Neural cell (in vitro differentiated cells): ENCODE measurements around the gene ARF4. TPM values are rescaled to one million over a fixed set of nuclear protein-coding genes. Genes with fewer than 3 reads are reported as not detected.

Experiments
- H2AFZ ChIP-seq: fragments of 200-600, 300-800 bp; sonication (generic), shearing (Covaris generic); 2 replicates; pipeline ENCODE4 v1.6.0; 2014; ENCODE audit warnings: low read depth, mild to moderate bottlenecking, antibody characterized with exemption, low read length, moderate library complexity
- H3F3A ChIP-seq: fragments of 200-600 bp; shearing (Covaris generic); 2 replicates; pipeline ENCODE4 v1.6.1; 2016; ENCODE audit warnings: mild to moderate bottlenecking, moderate library complexity, mixed read lengths, antibody characterized with exemption, low read length; ENCODE audit not compliant: insufficient read depth, poor library complexity, severe bottlenecking
- H3K27ac ChIP-seq: fragments of 200-600, 300-800 bp; sonication (generic), shearing (Covaris generic); 2 replicates; pipeline ENCODE4 v1.5.1; 2014; ENCODE audit warnings: mild to moderate bottlenecking, low read length, moderate library complexity
- H3K27me3 ChIP-seq: fragments of 300-800, 200-600 bp; sonication (generic), shearing (Covaris generic); 2 replicates; pipeline ENCODE4 v1.6.0; 2014; ENCODE audit warnings: mild to moderate bottlenecking, low read depth, low read length, moderate library complexity; ENCODE audit not compliant: insufficient read depth
- H3K36me3 ChIP-seq: fragments of 300-800, 200-600 bp; sonication (generic), shearing (Covaris generic); 2 replicates; pipeline ENCODE4 v1.5.1; 2014; ENCODE audit warnings: mild to moderate bottlenecking, antibody characterized with exemption, low read length, moderate library complexity; ENCODE audit not compliant: insufficient read depth
- H3K4me2 ChIP-seq: fragments of 300-800, 200-600 bp; sonication (generic), shearing (Covaris generic); 2 replicates; pipeline ENCODE4 v1.6.0; 2014; ENCODE audit warnings: mild to moderate bottlenecking, low read length
- H3K4me3 ChIP-seq: fragments of 300-800, 200-600 bp; sonication (generic), shearing (Covaris generic); 2 replicates; pipeline ENCODE4 v1.5.1; 2014; ENCODE audit warnings: mild to moderate bottlenecking, low read length, moderate library complexity
- H3K79me2 ChIP-seq: fragments of 200-600 bp; shearing (Covaris generic); replicated peaks from 2 replicates; pipeline ENCODE4 v1.6.0; 2014; ENCODE audit warnings: mild to moderate bottlenecking, low read length, moderate library complexity; ENCODE audit not compliant: insufficient read depth
- H3K9ac ChIP-seq: fragments of 300-800, 200-600 bp; sonication (generic), shearing (Covaris generic); 2 replicates; pipeline ENCODE4 v1.6.1; 2016; ENCODE audit warnings: mild to moderate bottlenecking, low read length, mixed read lengths
- H3K9me2 ChIP-seq: fragments of 200-600 bp; shearing (Covaris generic); 2 replicates; pipeline ENCODE4 v1.6.1; 2016; ENCODE audit warnings: mild to moderate bottlenecking, low read length, mixed read lengths; ENCODE audit not compliant: insufficient read depth
- H3K9me3 ChIP-seq: fragments of 200-600, 300-800 bp; sonication (generic), shearing (Covaris generic); 2 replicates; pipeline ENCODE4 v1.6.1; 2016; ENCODE audit warnings: mild to moderate bottlenecking, mixed run types, low read length, moderate library complexity, mixed read lengths
- H4K20me1 ChIP-seq: fragments of 200-600 bp; shearing (Covaris generic); 2 replicates; pipeline ENCODE4 v1.6.1; 2016; ENCODE audit warnings: mild to moderate bottlenecking, mixed run types; ENCODE audit not compliant: insufficient read depth
- EP300 ChIP-seq: fragments of 450-650 bp; conservative IDR thresholded peaks from 2 replicates; pipeline ENCODE4 v1.6.1; 2014; ENCODE audit warnings: antibody characterized with exemption, mild to moderate bottlenecking, moderate library complexity; ENCODE audit not compliant: poor library complexity, severe bottlenecking
- EZH2 ChIP-seq: fragments of 200-600, 300-800 bp; shearing (Covaris generic), sonication (generic); IDR thresholded peaks from 2 replicates; pipeline ENCODE4 v1.6.1; 2014; ENCODE audit warnings: antibody characterized with exemption, low read length, borderline replicate concordance, mild to moderate bottlenecking; ENCODE audit not compliant: insufficient read depth, poor library complexity, severe bottlenecking
- MXI1 ChIP-seq: fragments of 450-650 bp; conservative IDR thresholded peaks from 2 replicates; pipeline ENCODE4 v1.6.1; 2014; ENCODE audit warnings: antibody characterized with exemption, mild to moderate bottlenecking; ENCODE audit not compliant: poor library complexity, severe bottlenecking
- POLR2AphosphoS5 ChIP-seq: IDR thresholded peaks from 2 replicates; pipeline ENCODE4 v1.6.1; 2012
- RAD21 ChIP-seq: fragments of 450-650 bp; conservative IDR thresholded peaks from 2 replicates; pipeline ENCODE4 v1.6.1; 2014; ENCODE audit warnings: antibody characterized with exemption, mild to moderate bottlenecking, moderate library complexity
- SMC3 ChIP-seq: fragments of 450-650 bp; conservative IDR thresholded peaks from 2 replicates; pipeline ENCODE4 v1.6.1; 2014; ENCODE audit warnings: antibody characterized with exemption, mild to moderate bottlenecking, moderate library complexity; ENCODE audit not compliant: poor library complexity
- TAF1 ChIP-seq: IDR thresholded peaks from 2 replicates; pipeline ENCODE4 v1.6.1; 2012; ENCODE audit warnings: low read depth
- polyA plus RNA-seq: library from polyadenylated mRNA; depleted of rRNA; stranded (reverse); fragments of >200 nt; gene quantifications from 2 replicates; pipeline ENCODE4 v1.2.3, GENCODE V29; 2014
- TF ChIP-seq, protein P1 (sequence below): IDR thresholded peaks from 2 replicates; pipeline ENCODE4 v1.6.1; 2012; ENCODE audit warnings: borderline replicate concordance
- TF ChIP-seq, protein P2 (sequence below): fragments of 450-650 bp; IDR thresholded peaks from 2 replicates; pipeline ENCODE4 v1.5.1; 2014; ENCODE audit warnings: antibody characterized with exemption, mild to moderate bottlenecking, moderate library complexity; ENCODE audit not compliant: poor library complexity, severe bottlenecking

The ARF4 gene
- polyA plus RNA-seq, 1 donor from 2014 or later: 284 TPM

DNA sequence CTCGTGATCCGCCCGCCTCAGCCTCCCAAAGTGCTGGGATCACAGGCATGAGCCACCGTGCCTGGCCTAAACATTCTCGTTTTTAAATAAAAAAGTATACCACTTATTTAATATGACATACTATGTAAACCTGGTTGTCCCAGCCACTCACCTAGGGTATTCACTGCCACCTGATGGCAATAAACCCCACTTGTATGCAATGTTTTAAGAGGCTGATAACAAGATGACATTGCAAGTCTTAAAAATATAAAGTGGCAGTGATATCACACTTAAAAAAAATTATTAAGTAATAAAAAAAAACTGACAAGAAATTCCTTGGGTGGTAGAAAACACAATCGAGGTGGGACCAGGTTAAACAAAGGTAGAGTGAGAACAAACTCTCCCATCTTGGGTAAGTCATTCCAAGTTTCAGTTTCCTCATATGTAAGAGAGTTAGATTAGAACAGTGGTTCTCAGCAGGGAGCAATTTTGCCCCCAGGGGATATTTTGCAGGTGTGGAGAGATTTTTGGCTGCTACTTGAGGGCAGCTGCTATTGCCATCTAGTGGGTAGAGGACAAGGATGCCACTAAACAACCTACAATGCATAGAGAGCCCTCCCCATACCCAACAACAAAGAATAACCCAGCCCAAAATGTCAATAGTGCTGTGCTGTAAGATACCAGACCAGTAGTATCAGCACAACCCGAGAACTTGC lies 14.5 kb downstream of the ARF4 start:
- Histone ChIP-seq H4K20me1 (peaks cover under 1% of the 10 kb centered on the region), H3K4me2 (no peak overlapping the region), H3K36me3 (no peaks in the 10 kb centered on the region), H3K9me2 (no peaks in the 10 kb centered on the region), H3K9ac (no peak overlapping the region), H2AFZ (no peak overlapping the region), H3K4me3 (no peak overlapping the region), H3K27ac (no peak overlapping the region), H3K27me3 (no peaks in the 10 kb centered on the region), H3K9me3 (no peaks in the 10 kb centered on the region), H3K79me2 (peaks cover 42% of the 10 kb centered on the region), H3F3A (no peaks in the 10 kb centered on the region)
- TF ChIP-seq RAD21: no peak
- no peak for TF ChIP-seq POLR2AphosphoS5
- TF ChIP-seq EZH2: no peak
- TF ChIP-seq MXI1: no peak
- TF ChIP-seq, protein P1, sequence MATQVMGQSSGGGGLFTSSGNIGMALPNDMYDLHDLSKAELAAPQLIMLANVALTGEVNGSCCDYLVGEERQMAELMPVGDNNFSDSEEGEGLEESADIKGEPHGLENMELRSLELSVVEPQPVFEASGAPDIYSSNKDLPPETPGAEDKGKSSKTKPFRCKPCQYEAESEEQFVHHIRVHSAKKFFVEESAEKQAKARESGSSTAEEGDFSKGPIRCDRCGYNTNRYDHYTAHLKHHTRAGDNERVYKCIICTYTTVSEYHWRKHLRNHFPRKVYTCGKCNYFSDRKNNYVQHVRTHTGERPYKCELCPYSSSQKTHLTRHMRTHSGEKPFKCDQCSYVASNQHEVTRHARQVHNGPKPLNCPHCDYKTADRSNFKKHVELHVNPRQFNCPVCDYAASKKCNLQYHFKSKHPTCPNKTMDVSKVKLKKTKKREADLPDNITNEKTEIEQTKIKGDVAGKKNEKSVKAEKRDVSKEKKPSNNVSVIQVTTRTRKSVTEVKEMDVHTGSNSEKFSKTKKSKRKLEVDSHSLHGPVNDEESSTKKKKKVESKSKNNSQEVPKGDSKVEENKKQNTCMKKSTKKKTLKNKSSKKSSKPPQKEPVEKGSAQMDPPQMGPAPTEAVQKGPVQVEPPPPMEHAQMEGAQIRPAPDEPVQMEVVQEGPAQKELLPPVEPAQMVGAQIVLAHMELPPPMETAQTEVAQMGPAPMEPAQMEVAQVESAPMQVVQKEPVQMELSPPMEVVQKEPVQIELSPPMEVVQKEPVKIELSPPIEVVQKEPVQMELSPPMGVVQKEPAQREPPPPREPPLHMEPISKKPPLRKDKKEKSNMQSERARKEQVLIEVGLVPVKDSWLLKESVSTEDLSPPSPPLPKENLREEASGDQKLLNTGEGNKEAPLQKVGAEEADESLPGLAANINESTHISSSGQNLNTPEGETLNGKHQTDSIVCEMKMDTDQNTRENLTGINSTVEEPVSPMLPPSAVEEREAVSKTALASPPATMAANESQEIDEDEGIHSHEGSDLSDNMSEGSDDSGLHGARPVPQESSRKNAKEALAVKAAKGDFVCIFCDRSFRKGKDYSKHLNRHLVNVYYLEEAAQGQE: no peak
- TF ChIP-seq, protein P2, sequence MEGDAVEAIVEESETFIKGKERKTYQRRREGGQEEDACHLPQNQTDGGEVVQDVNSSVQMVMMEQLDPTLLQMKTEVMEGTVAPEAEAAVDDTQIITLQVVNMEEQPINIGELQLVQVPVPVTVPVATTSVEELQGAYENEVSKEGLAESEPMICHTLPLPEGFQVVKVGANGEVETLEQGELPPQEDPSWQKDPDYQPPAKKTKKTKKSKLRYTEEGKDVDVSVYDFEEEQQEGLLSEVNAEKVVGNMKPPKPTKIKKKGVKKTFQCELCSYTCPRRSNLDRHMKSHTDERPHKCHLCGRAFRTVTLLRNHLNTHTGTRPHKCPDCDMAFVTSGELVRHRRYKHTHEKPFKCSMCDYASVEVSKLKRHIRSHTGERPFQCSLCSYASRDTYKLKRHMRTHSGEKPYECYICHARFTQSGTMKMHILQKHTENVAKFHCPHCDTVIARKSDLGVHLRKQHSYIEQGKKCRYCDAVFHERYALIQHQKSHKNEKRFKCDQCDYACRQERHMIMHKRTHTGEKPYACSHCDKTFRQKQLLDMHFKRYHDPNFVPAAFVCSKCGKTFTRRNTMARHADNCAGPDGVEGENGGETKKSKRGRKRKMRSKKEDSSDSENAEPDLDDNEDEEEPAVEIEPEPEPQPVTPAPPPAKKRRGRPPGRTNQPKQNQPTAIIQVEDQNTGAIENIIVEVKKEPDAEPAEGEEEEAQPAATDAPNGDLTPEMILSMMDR: no peak
- TF ChIP-seq TAF1: no peak
- TF ChIP-seq SMC3: no peak
- TF ChIP-seq EP300: no peak

DNA sequence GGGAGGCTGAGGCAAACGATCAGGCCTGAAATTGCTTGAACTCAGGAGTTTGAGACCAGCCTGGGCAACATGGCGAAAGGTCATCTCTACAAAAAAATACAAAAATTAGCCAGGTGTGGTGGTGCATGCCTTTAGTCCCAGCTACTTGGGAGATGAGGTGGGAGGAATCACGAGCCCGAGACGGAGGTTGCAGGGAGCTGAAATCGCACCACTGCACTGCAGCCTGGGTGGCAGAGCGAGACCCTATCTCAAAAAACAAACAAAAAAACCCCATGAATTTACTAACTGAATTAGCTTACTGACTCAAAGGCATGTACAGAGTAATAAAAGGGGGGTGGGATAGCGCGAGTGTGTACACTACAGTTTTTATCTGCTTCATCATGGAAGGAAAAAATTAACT lies 19.3 kb downstream of the ARF4 start:
- no peaks in the 10 kb centered on the region for H3F3A ChIP-seq
- H3K9me2 ChIP-seq: no peaks in the 10 kb centered on the region
- H2AFZ ChIP-seq: no peak overlapping the region
- no peak overlapping the region for H3K4me2 ChIP-seq
- peaks cover 11% of the 10 kb centered on the region for H3K79me2 ChIP-seq
- no peaks in the 10 kb centered on the region for H3K36me3 ChIP-seq
- H3K9ac ChIP-seq: no peak overlapping the region
- no peak overlapping the region for H3K27ac ChIP-seq
- peaks cover 3% of the 10 kb centered on the region for H4K20me1 ChIP-seq
- TF ChIP-seq EZH2 (no peak), MXI1 (no peak), RAD21 (no peak), SMC3 (no peak), EP300 (no peak), TAF1 (no peak), POLR2AphosphoS5 (no peak)
- TF ChIP-seq, protein P1: no peak
- TF ChIP-seq, protein P2: no peak
- no peak overlapping the region for H3K4me3 ChIP-seq
- no peaks in the 10 kb centered on the region for H3K27me3 ChIP-seq
- H3K9me3 ChIP-seq: no peaks in the 10 kb centered on the region
